Left lobe of liver (tissue), 2 donors: ENCODE measurements around the gene NDUFV2. TPM values are rescaled to one million over a fixed set of nuclear protein-coding genes. Genes with fewer than 3 reads are reported as not detected.

ENCODE experiments used
- ATAC-seq: fragments of 200-7000 bp; cut with Tn5 transposase; one replicate; pipeline ENCODE4 v1.9.1; 2020; ENCODE audit warnings: mild to moderate bottlenecking, moderate library complexity
- DNase-seq: peaks from one replicate; pipeline ENCODE4 v3.0.0-alpha.2; 2020; ENCODE audit warnings: low spot score
- total RNA-seq: library from RNA; stranded (reverse); gene quantifications from one replicate; pipeline ENCODE4 v1.2.1, GENCODE V29; 2021
- donor health status: DM: no; HTN: no; CAD: no; lungs with moderate emphysema.
- donor health status: DM: no; HTN: yes; CAD: no.

NDUFV2 gene
- total RNA-seq: 151 TPM

- DNase-seq (peak; percentile 97), ATAC-seq (peak; percentile 97)
These were observed at the start of gene NDUFV2 for GRCh38 chr18:9102508-9103375. Gene NDUFV2, plus strand, starts transcription at chr18:9102699. Its CDS starts 45 bp downstream, at chr18:9102744.

DNA sequence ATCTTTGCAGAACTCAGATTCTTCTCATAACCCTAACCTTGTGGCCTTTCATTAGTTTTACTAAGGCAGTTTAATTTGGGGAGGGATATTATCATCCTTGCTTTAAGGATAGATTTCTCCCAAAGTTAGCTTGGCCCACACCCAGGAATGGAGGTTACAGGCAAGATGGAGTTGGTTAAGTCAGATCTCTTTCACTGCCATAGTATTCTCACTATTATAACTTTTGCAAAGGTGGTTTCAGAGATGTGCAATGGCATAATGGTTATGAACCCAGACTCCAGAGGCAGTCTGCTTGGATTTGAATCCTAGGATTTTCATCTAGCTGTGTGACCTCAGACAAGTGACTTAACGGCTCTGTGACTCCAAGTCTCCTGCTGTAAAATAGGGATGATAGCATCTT, 48.7 kb upstream of the NDUFV2 start:
- DNase-seq: peak; percentile 5
- no peak for ATAC-seq

- DNase-seq: no peak
- peak; percentile 72 for ATAC-seq
These were observed 47.3 kb upstream of the NDUFV2 start for GRCh38 chr18:9055185-9055584.

- DNase-seq: no peak
- peak; percentile 18 for ATAC-seq
These were observed 46.9 kb upstream of the NDUFV2 start for GRCh38 chr18:9055626-9056025.

DNA sequence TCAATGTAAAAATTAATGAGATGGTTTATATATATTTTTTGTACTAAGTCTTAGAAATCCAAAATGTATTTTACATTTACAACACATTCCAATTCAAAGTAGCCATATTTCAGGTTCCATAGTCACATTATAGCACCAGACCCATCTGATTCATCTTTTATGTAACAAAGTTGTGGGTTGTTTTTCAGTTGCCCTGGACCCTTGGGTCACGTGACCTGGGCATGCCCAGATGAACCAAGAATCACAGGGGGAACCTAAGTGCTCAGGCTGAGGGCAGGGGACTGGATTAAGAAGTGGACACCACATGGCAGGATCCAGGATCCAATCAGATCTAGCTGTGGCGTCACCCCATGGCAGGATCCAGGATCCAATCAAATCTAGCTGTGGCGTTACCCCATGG, 44.9 kb upstream of the NDUFV2 start:
- ATAC-seq: no peak

DNA sequence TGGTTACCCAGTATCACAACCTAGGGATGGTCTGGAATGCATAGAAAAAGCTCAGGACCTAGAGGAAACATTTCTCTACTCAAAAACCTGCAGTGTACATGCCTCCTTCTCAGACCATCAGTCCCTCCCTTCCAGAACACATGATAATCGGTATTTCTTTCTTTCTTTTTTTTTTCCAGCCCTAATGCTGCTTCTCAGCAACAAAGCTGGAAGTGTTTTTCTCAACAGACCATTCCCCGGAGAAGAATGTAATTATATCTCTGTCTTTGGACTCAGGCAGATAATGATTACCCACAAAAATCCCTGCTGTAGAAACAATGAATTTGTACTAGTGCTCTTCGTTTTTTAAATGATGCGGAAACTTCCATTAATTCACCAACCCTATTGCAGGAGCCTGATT, 44.1 kb upstream of the NDUFV2 start:
- DNase-seq: no peak
- ATAC-seq: no peak

More for the DNA sequence above, 44.9 kb upstream of the NDUFV2 start:
- peak; percentile 33 for DNase-seq

DNA sequence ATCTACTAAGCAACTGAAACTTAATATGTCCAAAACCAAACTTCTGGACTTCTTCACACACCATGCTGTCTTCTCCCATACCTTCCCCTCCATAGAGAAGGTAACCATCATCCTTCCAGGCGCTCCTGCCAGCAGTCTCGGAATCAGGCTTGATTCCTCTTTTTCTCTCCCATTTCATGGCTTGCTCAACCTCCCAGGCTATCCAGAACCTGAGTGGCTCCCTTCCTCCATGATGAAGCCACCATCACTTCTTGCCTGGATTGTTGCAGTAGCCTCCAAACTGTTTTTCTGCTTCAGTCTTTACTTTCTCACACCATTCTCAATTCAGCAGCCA, 40.1 kb upstream of the NDUFV2 start:
- ATAC-seq (no peak), DNase-seq (no peak)

- peak; percentile 24 for DNase-seq
- no peak for ATAC-seq
These were observed 36.6 kb upstream of the NDUFV2 start for GRCh38 chr18:9065864-9066263.

GRCh38 chr18:9066358-9066757, 36.1 kb upstream of the NDUFV2 start:
- DNase-seq (peak; percentile 32), ATAC-seq (no peak)

DNA sequence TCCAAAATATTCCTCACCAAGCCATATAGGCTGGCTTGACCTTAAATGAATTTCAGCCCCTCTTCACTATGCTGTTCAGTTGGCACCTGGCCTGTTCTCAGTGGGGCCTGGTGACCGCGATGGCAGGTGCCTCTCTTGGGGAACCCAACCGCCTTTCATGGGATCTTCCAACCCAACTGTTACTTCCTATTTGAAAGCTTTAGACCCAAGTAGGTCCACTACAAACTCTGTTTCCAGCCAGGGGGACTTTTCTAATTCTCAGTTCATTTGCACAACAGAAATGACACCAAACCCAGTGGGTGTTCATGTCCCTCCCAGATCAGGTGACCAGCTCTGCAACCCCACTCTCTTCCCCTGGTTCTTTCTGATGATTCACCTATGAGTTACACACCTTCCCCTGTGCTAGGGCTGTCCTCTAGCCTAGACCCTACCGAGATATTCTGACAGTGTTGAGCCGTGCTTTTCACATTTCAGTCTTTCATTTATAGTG, 35.6 kb upstream of the NDUFV2 start:
- peak; percentile 43 for DNase-seq
- no peak for ATAC-seq

DNA sequence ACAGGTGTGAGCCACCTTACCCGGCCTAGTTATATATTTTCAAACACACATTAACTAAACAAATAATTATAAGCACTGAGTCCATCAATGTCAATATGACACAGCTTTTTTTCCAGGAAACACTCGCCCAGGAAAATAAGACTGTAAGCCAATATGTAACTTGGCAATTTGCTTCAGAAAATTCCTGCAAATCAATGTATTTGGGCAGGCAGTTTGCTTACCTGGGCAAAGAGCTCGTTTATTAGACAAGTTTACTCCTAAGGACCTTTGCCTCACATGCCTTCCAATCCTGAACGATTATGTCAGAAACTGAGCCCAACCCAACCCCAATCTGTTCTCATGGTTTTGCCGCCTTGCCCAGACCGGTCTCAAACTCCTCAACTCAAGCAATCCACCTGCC, 34.7 kb upstream of the NDUFV2 start:
- DNase-seq (peak; percentile 83), ATAC-seq (peak; percentile 94)

- DNase-seq (no peak), ATAC-seq (no peak)
These were observed 34.2 kb upstream of the NDUFV2 start for GRCh38 chr18:9068346-9068745.

DNA sequence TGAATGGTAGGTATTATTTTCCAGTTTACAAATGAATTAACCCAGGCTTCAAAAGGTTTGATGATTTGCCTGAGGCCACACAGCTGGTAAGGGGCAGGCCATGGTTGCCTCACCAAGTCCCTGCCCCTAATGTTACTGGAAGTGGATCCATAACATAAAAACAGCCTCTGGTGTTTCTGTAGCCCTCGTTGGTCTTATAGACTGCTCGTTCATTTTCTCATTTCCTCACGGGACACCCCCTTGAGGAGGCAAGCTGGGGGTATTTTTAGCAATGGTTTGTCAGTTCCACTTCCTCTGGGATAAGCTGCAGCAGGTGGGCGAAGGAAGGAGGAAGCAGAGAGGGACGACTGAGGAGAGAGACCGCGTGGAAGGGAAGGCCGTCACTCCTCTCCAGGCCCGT, 32.9 kb upstream of the NDUFV2 start:
- ATAC-seq (no peak), DNase-seq (no peak)

DNA sequence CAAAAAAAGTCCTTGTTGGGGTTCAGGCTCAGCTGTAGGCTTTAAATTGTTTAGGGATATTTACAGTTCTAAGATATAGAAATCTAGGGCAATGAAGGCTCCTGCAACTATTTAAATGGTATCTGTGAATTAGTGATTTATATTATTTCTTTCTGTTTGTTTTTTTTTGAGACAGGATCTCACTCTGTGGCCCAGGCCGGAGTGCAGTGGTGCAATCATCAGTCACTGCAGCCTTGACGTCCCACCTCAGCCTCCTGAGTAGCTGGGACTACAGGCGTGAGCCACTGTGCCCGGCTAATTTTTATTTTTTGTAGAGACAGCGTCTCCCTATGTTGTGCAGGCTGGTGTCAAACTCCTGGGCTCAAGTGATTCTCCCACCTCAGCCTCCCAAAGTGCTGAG, 32.3 kb upstream of the NDUFV2 start:
- ATAC-seq: no peak

DNA sequence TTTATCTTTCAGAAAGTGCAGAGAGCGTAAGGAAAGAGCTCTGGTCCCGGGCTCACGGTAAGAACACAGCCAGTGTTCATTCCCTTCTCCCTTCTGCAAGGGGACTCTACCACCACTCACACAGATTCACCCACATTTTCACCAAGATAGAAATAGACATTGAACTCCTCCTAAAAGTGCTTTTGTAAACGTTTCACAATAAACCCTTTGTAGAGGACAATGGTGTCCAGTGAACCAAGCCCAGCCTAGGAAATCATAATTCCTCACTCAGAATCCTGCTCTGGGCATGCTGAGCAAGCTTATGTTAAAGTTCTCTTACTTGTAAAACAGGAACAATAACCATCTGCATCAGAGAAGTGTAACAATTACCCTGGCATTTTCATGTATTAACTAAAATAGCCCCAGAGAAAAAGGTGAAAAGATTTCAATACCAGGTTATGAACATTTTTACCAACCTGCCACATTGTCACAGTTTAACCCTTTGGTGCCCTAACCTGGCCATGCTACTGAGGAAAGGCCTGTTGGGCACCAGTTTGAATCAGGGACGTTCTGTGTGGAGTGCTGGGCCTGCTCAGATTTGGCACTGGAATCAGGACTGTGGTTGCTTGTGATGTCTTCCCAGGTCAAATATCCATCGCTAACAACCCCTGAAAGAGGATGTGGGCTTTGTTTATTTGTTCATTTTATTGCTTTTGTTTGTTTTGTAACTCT, 22.5 kb upstream of the NDUFV2 start:
- ATAC-seq (peak; percentile 23), DNase-seq (peak; percentile 27)

More for the DNA sequence above, 32.3 kb upstream of the NDUFV2 start:
- peak; percentile 14 for DNase-seq

- DNase-seq (peak; percentile 10), ATAC-seq (no peak)
These were observed 20.6 kb upstream of the NDUFV2 start for GRCh38 chr18:9081940-9082339.

- no peak for ATAC-seq
- no peak for DNase-seq
These were observed 19.6 kb upstream of the NDUFV2 start for GRCh38 chr18:9082711-9083510.

GRCh38 chr18:9086015-9086414, 16.5 kb upstream of the NDUFV2 start:
- ATAC-seq: no peak
- no peak for DNase-seq

DNA sequence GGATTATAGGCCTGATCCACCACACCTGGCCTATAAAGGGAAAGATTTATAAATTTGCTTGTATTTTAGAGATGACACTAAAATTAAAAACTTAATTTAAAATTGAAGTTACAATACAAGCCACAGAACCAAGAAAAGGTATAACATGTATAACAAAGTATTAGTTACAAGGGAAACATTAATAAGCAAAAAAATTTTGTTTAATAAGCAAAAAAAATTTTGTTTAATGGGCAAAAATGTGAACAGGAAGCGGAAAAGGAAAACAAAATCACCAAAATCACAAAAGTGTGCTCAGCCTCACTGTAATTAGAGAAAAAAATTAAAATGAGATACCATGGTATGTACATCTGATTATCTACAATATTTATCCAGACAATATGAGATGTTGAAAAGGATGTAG, 15.9 kb upstream of the NDUFV2 start:
- DNase-seq: no peak
- no peak for ATAC-seq

DNA sequence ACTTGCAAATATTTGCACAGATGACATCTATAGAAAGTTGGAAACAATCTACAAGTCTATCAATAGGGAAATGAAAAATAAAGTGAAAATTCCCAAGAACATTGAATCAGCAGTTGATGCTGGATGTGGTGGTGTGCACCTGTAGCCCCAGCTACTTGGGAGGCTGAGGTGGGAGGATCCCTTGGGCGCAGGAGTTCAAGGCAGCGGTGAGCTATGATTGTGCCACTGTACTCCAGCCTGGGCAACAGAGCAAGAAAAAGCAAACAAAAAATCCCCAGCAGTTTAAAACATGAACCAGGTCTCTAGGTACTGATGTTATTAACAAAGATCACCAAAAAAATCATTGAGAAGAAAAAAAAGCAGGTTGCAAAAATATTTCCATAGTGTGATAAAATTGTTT, 15.4 kb upstream of the NDUFV2 start:
- no peak for DNase-seq
- no peak for ATAC-seq

DNA sequence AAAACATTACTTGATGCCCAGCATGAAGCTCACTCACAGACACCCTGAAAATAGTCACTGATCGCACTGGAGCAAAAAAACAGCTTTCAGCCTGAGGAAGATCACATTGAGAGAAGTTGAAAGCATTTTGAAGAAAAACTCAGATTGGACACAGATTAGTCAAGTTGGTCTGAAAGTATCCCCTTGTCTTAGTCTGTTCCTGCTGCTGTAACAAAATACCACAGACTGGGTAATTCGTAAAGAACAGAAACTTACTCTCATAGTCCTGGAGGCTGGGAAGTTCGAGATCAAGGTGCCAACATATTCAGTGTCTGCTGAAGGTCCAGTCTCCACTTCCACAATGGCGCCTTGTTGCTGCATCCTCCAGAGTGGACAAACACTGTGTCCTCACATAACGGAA, 14.2 kb upstream of the NDUFV2 start:
- DNase-seq (no peak), ATAC-seq (no peak)
